GM12864 (cell line): ENCODE data around the gene SMDT1.
"Not testable (repeated sequence)": the region's sequence is repeated elsewhere in the genome, so short reads cannot be mapped to it uniquely, and the experiment has no call there.

Experiments used
- DNase-seq: peaks from one replicate; pipeline ENCODE4 v3.0.0-alpha.2; 2011; ENCODE audit warnings: low read depth
- H3K4me3 ChIP-seq: 2 replicates; pipeline ENCODE4 v1.5.1; 2011; ENCODE audit warnings: mild to moderate bottlenecking, low read depth, low read length, control low read depth
- TF ChIP-seq, protein P1 (sequence below): IDR thresholded peaks from 2 replicates; pipeline ENCODE4 v1.5.1; 2011; ENCODE audit warnings: low read depth, mild to moderate bottlenecking, moderate library complexity, low read length, control low read depth, inconsistent platforms; ENCODE audit errors: missing control alignments

SMDT1 gene

GRCh38 chr22:42091455-42091782, 11.9 kb downstream of the SMDT1 start:
- DNase-seq = no peak
- H3K4me3 ChIP-seq = peak overlapping the region; percentile 59

GRCh38 chr22:42101199-42101598, 21.7 kb downstream of the SMDT1 start:
- DNase-seq = no peak
- no peak overlapping the region for H3K4me3 ChIP-seq
- TF ChIP-seq, protein P1, sequence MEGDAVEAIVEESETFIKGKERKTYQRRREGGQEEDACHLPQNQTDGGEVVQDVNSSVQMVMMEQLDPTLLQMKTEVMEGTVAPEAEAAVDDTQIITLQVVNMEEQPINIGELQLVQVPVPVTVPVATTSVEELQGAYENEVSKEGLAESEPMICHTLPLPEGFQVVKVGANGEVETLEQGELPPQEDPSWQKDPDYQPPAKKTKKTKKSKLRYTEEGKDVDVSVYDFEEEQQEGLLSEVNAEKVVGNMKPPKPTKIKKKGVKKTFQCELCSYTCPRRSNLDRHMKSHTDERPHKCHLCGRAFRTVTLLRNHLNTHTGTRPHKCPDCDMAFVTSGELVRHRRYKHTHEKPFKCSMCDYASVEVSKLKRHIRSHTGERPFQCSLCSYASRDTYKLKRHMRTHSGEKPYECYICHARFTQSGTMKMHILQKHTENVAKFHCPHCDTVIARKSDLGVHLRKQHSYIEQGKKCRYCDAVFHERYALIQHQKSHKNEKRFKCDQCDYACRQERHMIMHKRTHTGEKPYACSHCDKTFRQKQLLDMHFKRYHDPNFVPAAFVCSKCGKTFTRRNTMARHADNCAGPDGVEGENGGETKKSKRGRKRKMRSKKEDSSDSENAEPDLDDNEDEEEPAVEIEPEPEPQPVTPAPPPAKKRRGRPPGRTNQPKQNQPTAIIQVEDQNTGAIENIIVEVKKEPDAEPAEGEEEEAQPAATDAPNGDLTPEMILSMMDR = no peak

More at GRCh38 chr22:42091455-42091782, 11.9 kb downstream of the SMDT1 start:
- TF ChIP-seq, protein P1 = no peak

DNA sequence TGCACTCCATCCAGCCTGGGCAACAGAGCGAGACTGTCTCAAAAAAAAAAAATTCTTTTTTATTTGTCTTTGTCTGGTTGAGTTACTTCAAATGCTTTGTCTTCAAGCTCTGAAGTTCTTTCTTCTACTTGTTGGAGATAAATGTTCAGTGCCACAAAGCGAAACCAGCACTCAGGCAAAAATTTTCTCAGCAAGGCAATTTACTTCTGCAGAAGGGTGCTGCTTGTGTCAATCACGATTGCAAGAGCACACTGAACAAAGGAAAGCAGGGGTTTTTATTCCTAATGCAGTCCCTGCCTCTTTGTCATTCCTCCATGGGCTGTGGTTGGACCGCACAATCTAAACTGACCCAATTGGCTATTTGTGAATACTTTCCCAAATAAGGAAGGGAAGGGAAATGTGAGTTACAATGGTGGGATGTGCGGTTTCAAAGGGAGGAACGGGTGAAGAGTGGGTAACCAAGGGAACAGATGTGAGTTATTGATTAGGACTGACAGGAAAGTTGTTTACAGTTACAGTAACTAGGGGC, 24.9 kb downstream of the SMDT1 start:
- DNase-seq, H3K4me3 ChIP-seq: not testable (repeated sequence)

DNA sequence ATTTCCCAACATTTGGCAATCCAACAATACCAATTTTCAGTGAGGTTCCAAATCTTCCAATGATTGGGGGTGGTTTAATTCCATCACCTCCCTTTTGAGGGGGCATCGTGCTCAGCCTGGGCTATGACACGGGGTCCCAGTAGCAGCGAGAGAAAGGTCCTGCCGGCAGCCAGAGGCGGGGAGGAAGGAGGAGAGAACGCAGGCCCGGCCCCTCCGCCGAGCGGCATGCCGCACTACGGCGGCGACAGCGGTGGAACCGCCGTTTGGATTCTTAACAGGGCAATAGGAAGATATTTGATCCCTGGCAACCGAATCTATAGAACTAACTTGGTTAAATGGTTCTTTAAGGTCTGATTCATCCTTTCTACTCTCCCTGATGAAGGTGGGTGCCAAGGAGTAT, 29.3 kb downstream of the SMDT1 start:
- TF ChIP-seq, protein P1 = no peak
- DNase-seq = no peak
- H3K4me3 ChIP-seq = no peak overlapping the region

DNA sequence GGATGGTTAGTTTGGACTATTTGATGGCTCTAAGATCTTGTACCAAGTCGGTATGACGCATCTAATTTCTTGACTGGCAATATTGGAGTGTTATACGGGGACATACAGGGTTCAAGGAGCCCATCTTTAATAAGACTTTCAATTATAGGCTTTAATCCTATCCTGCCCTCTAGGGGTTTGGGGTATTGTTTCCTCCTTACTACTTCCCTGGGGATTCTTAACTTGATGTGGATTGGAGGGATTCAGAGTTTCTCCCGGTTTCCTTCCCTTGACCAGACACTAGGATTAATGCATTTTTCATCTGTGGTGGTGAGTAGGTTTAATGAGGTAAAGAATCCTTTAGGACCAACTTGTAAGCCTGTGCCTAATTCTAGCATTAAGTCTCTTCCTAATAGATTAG, 32.3 kb downstream of the SMDT1 start:
- no peak for DNase-seq
- TF ChIP-seq, protein P1 = no peak
- H3K4me3 ChIP-seq = no peak overlapping the region

GRCh38 chr22:42112793-42113192, 33.3 kb downstream of the SMDT1 start:
- TF ChIP-seq, protein P1 = peak; percentile 21
- not testable (repeated sequence) for DNase-seq, H3K4me3 ChIP-seq

GRCh38 chr22:42114721-42115120, 35.2 kb downstream of the SMDT1 start:
- no peak for DNase-seq
- TF ChIP-seq, protein P1 = peak; percentile 19
- no peak overlapping the region for H3K4me3 ChIP-seq

DNA sequence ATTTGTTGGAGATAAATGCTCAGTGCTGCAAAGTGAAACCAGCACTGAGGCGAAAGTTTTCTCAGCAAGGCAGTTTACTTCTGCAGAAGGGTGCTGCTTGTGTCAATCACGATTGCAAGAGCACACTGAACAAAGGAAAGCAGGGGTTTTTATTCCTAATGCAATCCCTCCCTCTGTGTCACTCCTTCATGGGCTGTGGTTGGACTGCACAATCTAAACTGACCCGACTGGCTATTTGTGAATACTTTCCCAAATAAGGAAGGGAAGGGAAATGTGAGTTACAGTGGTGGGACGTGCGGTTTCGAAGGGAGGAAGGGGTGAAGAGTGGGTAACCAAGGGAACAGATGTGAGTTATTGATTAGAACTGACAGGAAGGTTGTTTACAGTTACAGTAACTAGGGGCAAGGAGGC, 35.9 kb downstream of the SMDT1 start:
- H3K4me3 ChIP-seq, DNase-seq: not testable (repeated sequence)
